Suppressor macrophage (primary cell): ENCODE results near the gene TOMM70.

Experiments
- DNase-seq, 4 experiments: peaks; one replicate each; pipeline ENCODE4 v3.0.0-alpha.2; 2020 to 2022

Gene TOMM70

DNA sequence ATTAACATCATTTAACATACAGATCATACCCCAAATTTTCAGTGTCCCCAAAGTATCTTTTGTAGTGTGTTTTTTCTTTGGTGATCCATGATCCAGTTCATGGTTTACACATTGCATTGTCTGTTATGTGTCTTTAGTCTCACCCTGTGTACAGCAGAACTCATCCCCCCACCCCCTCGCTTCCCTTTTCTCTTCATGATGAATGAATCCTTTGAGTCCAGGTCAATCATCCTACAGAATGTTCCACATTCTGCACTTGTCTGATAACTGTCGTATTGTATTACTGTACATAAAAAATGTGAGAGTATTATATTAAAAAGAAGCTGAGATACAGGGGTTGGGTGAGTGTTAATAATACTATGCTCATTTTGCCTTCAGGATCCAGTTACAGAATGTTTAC lies 80.9 kb downstream of the TOMM70 start:
- no peak for DNase-seq

- DNase-seq = no peak
Observed at GRCh38 chr3:100317912-100318311, 83.0 kb downstream of the TOMM70 start.

GRCh38 chr3:100316641-100317069 lies 84.2 kb downstream of the TOMM70 start:
- DNase-seq = peak; percentile 56 to 66 (median 62)
